BLaER1 treated with 17β-estradiol and CSF1 and Interleukin-3, amounts not matched to agents 10 nM and 100 nM (cell line): Measurements from ENCODE around the gene DERL3.

Experiments
- H3K27ac ChIP-seq, 11 experiments: shearing (Covaris generic); formaldehyde crosslinking; 2 replicates each; pipeline ENCODE4 v1.8.1; 2022
- H3K27me3 ChIP-seq, 11 experiments: shearing (Covaris generic); formaldehyde crosslinking; 2 replicates each; pipeline ENCODE4 v1.8.1; 2022
- H3K36me3 ChIP-seq, 11 experiments: shearing (Covaris generic); formaldehyde crosslinking; 2 replicates each; pipeline ENCODE4 v1.8.1; 2022
- H3K4me1 ChIP-seq, 10 experiments: shearing (Covaris generic); formaldehyde crosslinking; 2 replicates each; pipeline ENCODE4 v1.8.1; 2022
- H3K4me2 ChIP-seq, 11 experiments: shearing (Covaris generic); formaldehyde crosslinking; 2 replicates each; pipeline ENCODE4 v1.8.1; 2022
- H3K4me3 ChIP-seq, 10 experiments: shearing (Covaris generic); formaldehyde crosslinking; 2 replicates each; pipeline ENCODE4 v1.8.1; 2022
- H3K9ac ChIP-seq, 11 experiments: shearing (Covaris generic); formaldehyde crosslinking; 2 replicates each; pipeline ENCODE4 v1.8.1; 2022
- H3K9me3 ChIP-seq, 11 experiments: shearing (Covaris generic); formaldehyde crosslinking; replicated peaks in 1 of 11; 2 replicates each; pipeline ENCODE4 v1.8.1; 2022
- H4K20me1 ChIP-seq, 11 experiments: shearing (Covaris generic); formaldehyde crosslinking; 2 replicates each; pipeline ENCODE4 v1.8.1; 2022
- Cebpa-rat ChIP-seq, 11 experiments: shearing (Covaris generic); IDR thresholded peaks; 2 replicates each; pipeline ENCODE4 v1.8.1; 2022

DERL3 gene

DNA sequence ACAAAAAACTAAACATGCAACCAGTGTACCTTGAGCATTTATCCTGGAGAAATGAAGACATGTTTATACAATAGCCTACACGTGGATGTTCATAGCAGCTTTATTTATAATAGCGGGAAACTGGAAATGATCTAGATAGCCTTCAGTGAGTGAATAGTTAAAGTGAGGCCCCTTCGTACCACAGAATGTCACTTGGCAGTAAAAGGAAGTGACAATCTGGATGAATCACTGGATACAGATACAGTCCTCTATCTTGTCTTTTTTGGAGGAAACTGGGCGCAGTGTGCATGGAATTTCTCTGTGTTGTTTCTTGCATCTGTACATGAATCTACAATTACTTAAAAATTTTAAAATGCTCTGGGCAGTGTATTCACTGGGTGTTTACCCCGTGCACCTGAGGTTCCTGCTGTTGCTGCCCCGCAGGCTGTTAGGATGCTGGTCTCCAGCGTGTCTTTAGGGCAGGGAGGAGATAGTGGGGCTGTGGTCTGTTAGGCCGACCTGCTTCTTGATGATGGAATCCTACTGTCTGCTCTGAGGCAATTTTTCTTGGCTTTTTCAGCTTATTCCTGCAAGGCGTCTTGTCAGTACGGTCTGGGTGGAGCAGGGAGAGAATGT lies 23.2 kb downstream of the DERL3 start:
- peaks cover 42 to 65% (median 59%) of the 10 kb centered on the region in 10 experiments for H3K4me1 ChIP-seq
- no peaks in the 10 kb centered on the region for H3K27me3 ChIP-seq
- H3K9me3 ChIP-seq, result no peaks in the 10 kb centered on the region
- no peak for TF ChIP-seq Cebpa-rat (IDR thresholded peaks at IDR 0.05)
- H4K20me1 ChIP-seq, result peaks cover 0 to 19% (median 0%) of the 10 kb centered on the region in 11 experiments; a peak in 2 of 22 replicates
- no peak overlapping the region for H3K4me3 ChIP-seq
- peak overlapping the region in 5 of 11 experiments; percentile 21 to 73 (median 23); a peak in 7 of 22 replicates for H3K27ac ChIP-seq
- peak overlapping the region in 2 of 11 experiments; percentile 13 to 29; a peak in 3 of 22 replicates for H3K9ac ChIP-seq
- H3K36me3 ChIP-seq, result peaks cover 73 to 100% (median 98%) of the 10 kb centered on the region in 11 experiments
- peak overlapping the region in 6 of 11 experiments; percentile 22 to 77 (median 68); a peak in 11 of 22 replicates for H3K4me2 ChIP-seq

DNA sequence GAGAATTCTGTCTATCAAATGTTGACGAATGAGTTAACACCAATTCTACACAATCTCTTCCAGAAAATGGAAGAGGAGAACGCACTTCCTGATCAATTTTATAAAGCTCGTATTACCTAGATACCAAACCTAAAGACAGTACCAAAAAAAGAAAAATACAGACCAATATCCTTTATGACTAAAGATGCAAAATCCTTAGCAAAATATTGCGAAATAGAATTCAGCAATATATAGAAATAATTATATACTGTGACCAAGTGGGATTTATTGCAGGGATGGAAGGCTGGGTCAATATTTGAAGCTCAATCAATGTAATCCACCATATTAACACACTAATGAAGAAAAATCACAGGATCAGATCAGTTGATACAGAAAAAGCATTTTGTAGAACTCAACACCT lies 26.4 kb downstream of the DERL3 start:
- Histone ChIP-seq H3K4me2 (no peak overlapping the region), H3K4me1 (peaks cover 9 to 32% (median 27%) of the 10 kb centered on the region in 10 experiments; a peak in 19 of 20 replicates), H3K27ac (no peak overlapping the region), H3K9ac (no peak overlapping the region), H3K36me3 (peaks cover 71 to 100% (median 92%) of the 10 kb centered on the region in 11 experiments), H4K20me1 (peaks cover 0 to 19% (median 0%) of the 10 kb centered on the region in 11 experiments; a peak in 2 of 22 replicates), H3K27me3 (no peaks in the 10 kb centered on the region), H3K9me3 (no peaks in the 10 kb centered on the region), H3K4me3 (no peak overlapping the region)
- peak in 4 of 11 experiments; percentile 18 to 79 (median 36); a peak in 5 of 22 replicates for TF ChIP-seq Cebpa-rat (IDR thresholded peaks at IDR 0.05)

DNA sequence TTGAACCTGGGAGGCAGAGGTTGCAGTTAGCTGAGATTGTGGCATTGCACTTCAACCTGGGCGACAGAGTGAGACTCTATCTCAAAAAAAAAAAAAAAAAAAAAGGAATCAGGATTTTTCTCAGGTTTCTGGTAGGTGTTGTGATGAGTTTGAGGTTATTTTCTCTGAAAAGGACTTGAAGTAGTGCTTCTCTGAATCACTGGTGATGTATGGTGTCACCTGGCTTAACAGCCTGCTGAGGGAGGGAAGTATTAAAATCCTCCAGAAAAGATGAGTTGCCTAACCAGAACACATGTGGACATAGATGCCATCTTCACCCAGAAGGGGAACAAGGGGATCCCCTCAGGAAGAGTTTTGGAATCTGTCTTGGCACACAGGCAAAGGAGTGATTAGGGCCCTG lies 32.0 kb downstream of the DERL3 start:
- Histone ChIP-seq H3K27me3 (no peaks in the 10 kb centered on the region), H3K36me3 (peaks cover 87 to 100% (median 99%) of the 10 kb centered on the region in 11 experiments), H3K4me2 (no peak overlapping the region), H3K9ac (no peak overlapping the region), H3K4me1 (peaks cover 4 to 11% (median 9%) of the 10 kb centered on the region in 10 experiments), H3K4me3 (no peak overlapping the region), H4K20me1 (peaks cover 0 to 15% (median 0%) of the 10 kb centered on the region in 11 experiments; a peak in 7 of 22 replicates), H3K9me3 (no peaks in the 10 kb centered on the region), H3K27ac (no peak overlapping the region)
- TF ChIP-seq Cebpa-rat (IDR thresholded peaks at IDR 0.05), result no peak

DNA sequence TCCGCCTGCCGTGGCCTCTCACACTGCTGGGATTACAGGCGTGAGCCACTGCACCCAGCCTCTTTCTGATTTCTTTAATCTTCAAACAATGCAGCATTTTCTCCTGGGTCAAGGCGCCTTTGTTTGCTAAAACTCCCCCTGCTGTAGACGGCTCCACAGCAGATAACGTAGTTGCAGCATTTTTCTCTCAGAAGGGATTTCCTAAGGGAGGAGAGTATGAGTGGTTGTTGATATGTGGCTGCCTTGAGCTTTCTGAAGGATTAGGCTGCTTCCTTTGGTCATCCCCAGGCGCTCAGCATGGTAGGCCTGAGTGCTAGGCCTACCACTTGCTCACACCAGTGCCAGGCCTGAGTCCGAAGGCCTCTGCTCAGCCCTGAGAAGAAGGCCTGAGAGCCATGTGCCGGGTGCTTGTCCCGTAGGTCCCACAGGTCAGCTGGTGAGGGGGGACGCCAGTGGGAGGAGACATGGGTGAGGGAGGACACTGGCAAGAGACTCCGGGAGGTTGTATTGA lies 34.0 kb downstream of the DERL3 start:
- H3K9ac ChIP-seq, result no peak overlapping the region; a peak in 1 of 22 replicates
- no peak overlapping the region for H3K4me2 ChIP-seq
- H4K20me1 ChIP-seq, result peaks cover 0 to 29% (median 8%) of the 10 kb centered on the region in 11 experiments; a peak in 10 of 22 replicates
- no peaks in the 10 kb centered on the region for H3K27me3 ChIP-seq
- peak overlapping the region in 3 of 11 experiments; percentile 4 to 23 (median 16); a peak in 3 of 22 replicates for H3K27ac ChIP-seq
- peaks cover 83 to 100% (median 97%) of the 10 kb centered on the region in 11 experiments for H3K36me3 ChIP-seq
- TF ChIP-seq Cebpa-rat (IDR thresholded peaks at IDR 0.05), result no peak
- H3K4me1 ChIP-seq, result peaks cover 24 to 31% (median 29%) of the 10 kb centered on the region in 10 experiments
- no peaks in the 10 kb centered on the region for H3K9me3 ChIP-seq
- no peak overlapping the region for H3K4me3 ChIP-seq

DNA sequence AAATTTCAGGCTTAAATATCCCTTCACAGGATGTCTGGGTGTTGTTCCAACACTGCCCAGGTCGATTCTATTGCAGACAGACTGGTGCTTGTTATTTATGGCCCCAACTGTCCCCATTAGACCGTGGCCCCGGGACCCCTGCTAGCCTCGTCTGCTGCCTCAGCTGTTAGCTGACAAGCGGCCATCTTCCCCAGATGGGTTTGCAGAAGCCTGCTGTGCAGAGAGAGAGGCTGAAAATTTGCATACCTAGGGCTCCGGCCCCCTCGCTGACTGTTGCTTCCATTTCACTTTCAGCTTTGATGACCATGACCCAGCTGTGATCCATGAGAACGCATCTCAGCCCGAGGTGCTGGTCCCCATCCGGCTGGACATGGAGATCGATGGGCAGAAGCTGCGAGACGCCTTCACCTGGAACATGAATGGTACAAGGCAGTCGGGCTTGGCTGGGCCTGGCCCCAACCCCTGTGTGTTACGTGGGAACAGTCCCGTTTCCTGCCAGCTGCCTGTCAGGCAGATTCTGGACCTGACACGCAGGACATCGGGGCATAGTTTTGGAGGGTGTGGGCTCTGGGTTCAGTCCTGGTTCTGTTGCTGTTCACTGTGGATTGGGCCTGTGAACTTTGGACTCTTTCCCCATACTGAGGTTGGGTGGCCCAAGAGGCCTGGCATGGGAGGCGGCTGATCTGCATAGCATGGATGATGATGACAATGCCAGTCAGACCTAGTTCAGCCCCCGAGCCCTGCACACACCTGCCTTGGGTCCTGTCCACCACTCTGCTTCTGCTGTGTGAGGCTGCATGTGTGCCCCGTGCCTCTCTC lies 35.6 kb downstream of the DERL3 start:
- Histone ChIP-seq H3K4me1 (peaks cover 24 to 48% (median 45%) of the 10 kb centered on the region in 10 experiments), H3K9me3 (no peaks in the 10 kb centered on the region), H3K4me2 (peak overlapping the region in 1 of 11 experiments; percentile 74; a peak in 1 of 22 replicates), H4K20me1 (peaks cover 0 to 39% (median 11%) of the 10 kb centered on the region in 11 experiments; a peak in 10 of 22 replicates), H3K9ac (0 out of 22 replicates have a peak overlapping the region, but pooled peaks of 1 of the 11 experiments have one; percentile 0), H3K4me3 (no peak overlapping the region), H3K27me3 (no peaks in the 10 kb centered on the region), H3K36me3 (peaks cover 74 to 98% (median 89%) of the 10 kb centered on the region in 11 experiments), H3K27ac (peak overlapping the region in 3 of 11 experiments; percentile 82 to 86 (median 82); a peak in 3 of 22 replicates)
- no peak for TF ChIP-seq Cebpa-rat (IDR thresholded peaks at IDR 0.05)

DNA sequence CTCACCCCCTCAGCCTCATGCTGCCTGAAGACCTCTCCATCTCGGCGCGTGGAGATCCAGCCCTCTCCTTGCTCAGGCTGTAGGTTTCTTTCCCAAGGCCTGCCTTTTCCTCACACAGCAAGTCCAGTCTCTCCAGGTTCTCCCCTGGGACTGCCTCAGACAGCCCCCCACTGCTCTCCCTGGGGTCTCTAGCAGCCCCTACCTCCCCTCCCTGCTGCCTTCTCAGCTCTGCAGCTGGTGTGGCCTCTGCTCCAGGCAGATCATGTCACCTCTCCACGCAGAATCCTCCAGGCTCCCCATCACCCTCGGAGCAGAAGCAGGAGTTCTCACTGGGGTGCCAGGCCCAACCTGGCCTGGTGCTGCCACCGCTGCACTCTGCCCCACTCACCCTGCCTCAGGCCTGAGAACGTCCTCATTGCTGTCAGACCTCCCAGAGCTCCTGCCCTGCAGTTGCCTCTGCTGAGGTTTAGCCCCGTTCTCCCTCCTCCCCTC lies 36.9 kb downstream of the DERL3 start:
- H3K36me3 ChIP-seq, result peaks cover 74 to 97% (median 88%) of the 10 kb centered on the region in 11 experiments

DNA sequence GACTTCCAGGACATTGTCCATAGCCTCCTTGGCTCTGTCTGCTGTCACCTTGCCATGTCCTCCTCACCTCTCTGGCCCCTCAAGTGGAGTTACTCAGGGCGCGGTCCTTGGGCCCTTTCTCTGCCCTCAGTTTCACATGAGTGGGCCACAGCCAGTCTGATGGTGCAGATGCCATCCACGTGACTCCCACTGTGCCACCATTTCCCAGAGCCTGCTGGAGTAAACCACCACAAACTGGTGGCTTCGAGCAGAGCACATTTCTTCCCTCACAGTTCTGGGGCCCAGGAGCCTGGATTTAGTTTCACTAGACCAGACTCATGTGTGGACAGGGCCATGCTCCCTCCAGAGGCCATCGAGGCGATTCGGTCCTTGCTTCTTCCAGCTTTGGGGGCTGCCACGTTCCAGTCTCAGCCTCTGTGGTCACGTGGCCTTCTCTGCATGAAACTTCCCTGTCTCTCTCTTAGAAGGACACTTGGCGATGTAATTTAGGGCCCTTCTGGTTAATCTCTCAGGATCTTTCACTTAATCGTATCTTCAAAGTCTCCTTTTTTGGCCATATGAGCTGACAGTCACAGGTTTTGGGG lies 37.5 kb downstream of the DERL3 start:
- Histone ChIP-seq H3K27ac (peak overlapping the region; percentile 42 to 86 (median 77); a peak in 21 of 22 replicates), H3K4me1 (peaks cover 24 to 51% (median 49%) of the 10 kb centered on the region in 10 experiments), H3K9ac (peak overlapping the region; percentile 4 to 69 (median 53); a peak in 18 of 22 replicates), H3K9me3 (no peaks in the 10 kb centered on the region), H3K27me3 (no peaks in the 10 kb centered on the region), H3K36me3 (peaks cover 73 to 97% (median 88%) of the 10 kb centered on the region in 11 experiments), H3K4me2 (peak overlapping the region; percentile 69 to 90 (median 81)), H4K20me1 (peaks cover 0 to 45% (median 15%) of the 10 kb centered on the region in 11 experiments; a peak in 14 of 22 replicates), H3K4me3 (no peak overlapping the region; a peak in 4 of 20 replicates)
- TF ChIP-seq Cebpa-rat (IDR thresholded peaks at IDR 0.05), result no peak

More for the DNA sequence above, 36.9 kb downstream of the DERL3 start:
- peaks cover 0 to 42% (median 11%) of the 10 kb centered on the region in 11 experiments; a peak in 11 of 22 replicates for H4K20me1 ChIP-seq
- H3K27me3 ChIP-seq, result no peaks in the 10 kb centered on the region
- peak overlapping the region in 10 of 11 experiments; percentile 42 to 86 (median 78); a peak in 18 of 22 replicates for H3K27ac ChIP-seq
- peak overlapping the region; percentile 69 to 90 (median 81) for H3K4me2 ChIP-seq
- peak overlapping the region; percentile 4 to 69 (median 53); a peak in 17 of 22 replicates for H3K9ac ChIP-seq
- peaks cover 24 to 51% (median 49%) of the 10 kb centered on the region in 10 experiments for H3K4me1 ChIP-seq
- H3K4me3 ChIP-seq, result peak overlapping the region in 1 of 10 experiments; percentile 31; a peak in 3 of 20 replicates
- no peak for TF ChIP-seq Cebpa-rat (IDR thresholded peaks at IDR 0.05)
- H3K9me3 ChIP-seq, result no peaks in the 10 kb centered on the region
